Neural cell (in vitro differentiated cells): Measurements from ENCODE around the gene OSBPL2. TPM values are rescaled to one million over a fixed set of nuclear protein-coding genes. Genes with fewer than 3 reads are reported as not detected.

Experiments used
- H2AFZ ChIP-seq: fragments of 200-600, 300-800 bp; sonication (generic), shearing (Covaris generic); 2 replicates; pipeline ENCODE4 v1.6.0; 2014; ENCODE audit warnings: low read depth, mild to moderate bottlenecking, antibody characterized with exemption, low read length, moderate library complexity
- H3F3A ChIP-seq: fragments of 200-600 bp; shearing (Covaris generic); 2 replicates; pipeline ENCODE4 v1.6.1; 2016; ENCODE audit warnings: mild to moderate bottlenecking, moderate library complexity, mixed read lengths, antibody characterized with exemption, low read length; ENCODE audit not compliant: insufficient read depth, poor library complexity, severe bottlenecking
- H3K27ac ChIP-seq: fragments of 200-600, 300-800 bp; sonication (generic), shearing (Covaris generic); 2 replicates; pipeline ENCODE4 v1.5.1; 2014; ENCODE audit warnings: mild to moderate bottlenecking, low read length, moderate library complexity
- H3K27me3 ChIP-seq: fragments of 300-800, 200-600 bp; sonication (generic), shearing (Covaris generic); 2 replicates; pipeline ENCODE4 v1.6.0; 2014; ENCODE audit warnings: mild to moderate bottlenecking, low read depth, low read length, moderate library complexity; ENCODE audit not compliant: insufficient read depth
- H3K36me3 ChIP-seq: fragments of 300-800, 200-600 bp; sonication (generic), shearing (Covaris generic); 2 replicates; pipeline ENCODE4 v1.5.1; 2014; ENCODE audit warnings: mild to moderate bottlenecking, antibody characterized with exemption, low read length, moderate library complexity; ENCODE audit not compliant: insufficient read depth
- H3K4me2 ChIP-seq: fragments of 300-800, 200-600 bp; sonication (generic), shearing (Covaris generic); 2 replicates; pipeline ENCODE4 v1.6.0; 2014; ENCODE audit warnings: mild to moderate bottlenecking, low read length
- H3K4me3 ChIP-seq: fragments of 300-800, 200-600 bp; sonication (generic), shearing (Covaris generic); 2 replicates; pipeline ENCODE4 v1.5.1; 2014; ENCODE audit warnings: mild to moderate bottlenecking, low read length, moderate library complexity
- H3K79me2 ChIP-seq: fragments of 200-600 bp; shearing (Covaris generic); replicated peaks from 2 replicates; pipeline ENCODE4 v1.6.0; 2014; ENCODE audit warnings: mild to moderate bottlenecking, low read length, moderate library complexity; ENCODE audit not compliant: insufficient read depth
- H3K9ac ChIP-seq: fragments of 300-800, 200-600 bp; sonication (generic), shearing (Covaris generic); 2 replicates; pipeline ENCODE4 v1.6.1; 2016; ENCODE audit warnings: mild to moderate bottlenecking, low read length, mixed read lengths
- H3K9me2 ChIP-seq: fragments of 200-600 bp; shearing (Covaris generic); 2 replicates; pipeline ENCODE4 v1.6.1; 2016; ENCODE audit warnings: mild to moderate bottlenecking, low read length, mixed read lengths; ENCODE audit not compliant: insufficient read depth
- H3K9me3 ChIP-seq: fragments of 200-600, 300-800 bp; sonication (generic), shearing (Covaris generic); 2 replicates; pipeline ENCODE4 v1.6.1; 2016; ENCODE audit warnings: mild to moderate bottlenecking, mixed run types, low read length, moderate library complexity, mixed read lengths
- H4K20me1 ChIP-seq: fragments of 200-600 bp; shearing (Covaris generic); 2 replicates; pipeline ENCODE4 v1.6.1; 2016; ENCODE audit warnings: mild to moderate bottlenecking, mixed run types; ENCODE audit not compliant: insufficient read depth
- CTCF ChIP-seq: fragments of 450-650 bp; IDR thresholded peaks from 2 replicates; pipeline ENCODE4 v1.5.1; 2014; ENCODE audit warnings: antibody characterized with exemption, mild to moderate bottlenecking, moderate library complexity; ENCODE audit not compliant: poor library complexity, severe bottlenecking
- EP300 ChIP-seq: fragments of 450-650 bp; conservative IDR thresholded peaks from 2 replicates; pipeline ENCODE4 v1.6.1; 2014; ENCODE audit warnings: antibody characterized with exemption, mild to moderate bottlenecking, moderate library complexity; ENCODE audit not compliant: poor library complexity, severe bottlenecking
- EZH2 ChIP-seq: fragments of 200-600, 300-800 bp; shearing (Covaris generic), sonication (generic); IDR thresholded peaks from 2 replicates; pipeline ENCODE4 v1.6.1; 2014; ENCODE audit warnings: antibody characterized with exemption, low read length, borderline replicate concordance, mild to moderate bottlenecking; ENCODE audit not compliant: insufficient read depth, poor library complexity, severe bottlenecking
- MXI1 ChIP-seq: fragments of 450-650 bp; conservative IDR thresholded peaks from 2 replicates; pipeline ENCODE4 v1.6.1; 2014; ENCODE audit warnings: antibody characterized with exemption, mild to moderate bottlenecking; ENCODE audit not compliant: poor library complexity, severe bottlenecking
- POLR2AphosphoS5 ChIP-seq: IDR thresholded peaks from 2 replicates; pipeline ENCODE4 v1.6.1; 2012
- RAD21 ChIP-seq: fragments of 450-650 bp; conservative IDR thresholded peaks from 2 replicates; pipeline ENCODE4 v1.6.1; 2014; ENCODE audit warnings: antibody characterized with exemption, mild to moderate bottlenecking, moderate library complexity
- REST ChIP-seq: IDR thresholded peaks from 2 replicates; pipeline ENCODE4 v1.6.1; 2012; ENCODE audit warnings: borderline replicate concordance
- SMC3 ChIP-seq: fragments of 450-650 bp; conservative IDR thresholded peaks from 2 replicates; pipeline ENCODE4 v1.6.1; 2014; ENCODE audit warnings: antibody characterized with exemption, mild to moderate bottlenecking, moderate library complexity; ENCODE audit not compliant: poor library complexity
- TAF1 ChIP-seq: IDR thresholded peaks from 2 replicates; pipeline ENCODE4 v1.6.1; 2012; ENCODE audit warnings: low read depth
- polyA plus RNA-seq: library from polyadenylated mRNA; depleted of rRNA; stranded (reverse); fragments of >200 nt; gene quantifications from 2 replicates; pipeline ENCODE4 v1.2.3, GENCODE V29; 2014

OSBPL2 gene
- polyA plus RNA-seq, 1 donor from 2014 or later = 41.5 TPM

DNA sequence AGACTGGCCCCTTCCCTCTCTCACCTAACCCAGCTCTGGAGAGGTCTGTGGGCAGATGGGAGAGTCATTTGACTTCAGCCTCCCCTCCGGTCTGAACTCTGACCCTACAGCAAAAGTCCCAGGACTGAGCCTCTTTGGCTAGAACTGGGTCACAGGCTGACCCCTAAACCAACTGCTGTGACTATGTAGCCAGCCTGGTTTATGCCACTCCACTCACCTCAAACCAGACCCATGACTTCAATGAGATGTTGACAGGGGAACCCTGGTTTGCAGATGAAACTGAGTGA is 864 bp upstream of the OSBPL2 start:
- no peak for TF ChIP-seq EZH2
- no peak for TF ChIP-seq EP300
- TF ChIP-seq MXI1 = no peak
- TF ChIP-seq RAD21 = no peak
- no peak for TF ChIP-seq SMC3
- no peak for TF ChIP-seq REST
- no peak for TF ChIP-seq CTCF
- no peak for TF ChIP-seq TAF1
- TF ChIP-seq POLR2AphosphoS5 = no peak
- Histone ChIP-seq H3K4me2 (peak overlapping the region; percentile 68), H3K27ac (peak overlapping the region; percentile 91), H3K27me3 (no peaks in the 10 kb centered on the region), H3K36me3 (no peaks in the 10 kb centered on the region), H3K79me2 (peaks cover 36% of the 10 kb centered on the region), H3K9me2 (no peaks in the 10 kb centered on the region), H3K9me3 (no peaks in the 10 kb centered on the region), H3K9ac (peak overlapping the region; percentile 75), H2AFZ (no peak overlapping the region), H3K4me3 (peak overlapping the region; percentile 57), H3F3A (no peaks in the 10 kb centered on the region), H4K20me1 (no peaks in the 10 kb centered on the region)

GRCh38 chr20:62238569-62239277 is 402 bp downstream of the OSBPL2 start:
- no peaks in the 10 kb centered on the region for H3K9me3 ChIP-seq
- peak overlapping the region; percentile 87 for H3K4me3 ChIP-seq
- peaks cover 47% of the 10 kb centered on the region for H3K79me2 ChIP-seq
- H3K9ac ChIP-seq = peak overlapping the region; percentile 73
- no peaks in the 10 kb centered on the region for H3K27me3 ChIP-seq
- H3F3A ChIP-seq = no peaks in the 10 kb centered on the region
- H3K27ac ChIP-seq = no peak overlapping the region
- no peaks in the 10 kb centered on the region for H3K36me3 ChIP-seq
- H4K20me1 ChIP-seq = no peaks in the 10 kb centered on the region
- no peak overlapping the region for H2AFZ ChIP-seq
- no peaks in the 10 kb centered on the region for H3K9me2 ChIP-seq
- no peak for TF ChIP-seq TAF1
- H3K4me2 ChIP-seq = peak overlapping the region; percentile 86
